ENCODE measurements around the gene METTL8.

The METTL8 gene

GRCh38 chr2:171411214-171411613 is 22.6 kb downstream of the METTL8 start:
- POLR2A ChIA-PET, result no interaction called here
- CTCF ChIA-PET, result no interaction called here
- no peak for DNase-seq (ENCODE audit: extremely low spot score)
- no peak for TF ChIP-seq CTBP1 (IDR thresholded peaks at IDR 0.05; ENCODE audit: borderline replicate concordance)
- no peak for TF ChIP-seq FOXA1 (IDR thresholded peaks at IDR 0.05)
- no peak for TF ChIP-seq L3MBTL2 (conservative IDR thresholded peaks at IDR 0.05)
- no peak for TF ChIP-seq NFRKB (IDR thresholded peaks at IDR 0.05)
- no peak for TF ChIP-seq FOXM1 (IDR thresholded peaks at IDR 0.05; ENCODE audit: borderline replicate concordance)
- no peak for TF ChIP-seq ELF4 (IDR thresholded peaks at IDR 0.05)
- no peak for TF ChIP-seq PKNOX1 (IDR thresholded peaks at IDR 0.05)
- no peak for TF ChIP-seq HDGF (IDR thresholded peaks at IDR 0.05; ENCODE audit: borderline replicate concordance)
- TF ChIP-seq ZNF384 (IDR thresholded peaks at IDR 0.05), result no peak
- TF ChIP-seq LEF1 (IDR thresholded peaks at IDR 0.05; ENCODE audit: borderline replicate concordance), result no peak
- TF ChIP-seq SUZ12 (IDR thresholded peaks at IDR 0.05), result no peak
- TF ChIP-seq SP1 (IDR thresholded peaks at IDR 0.05), result no peak
- no peak for TF ChIP-seq TARDBP (IDR thresholded peaks at IDR 0.05)

DNA sequence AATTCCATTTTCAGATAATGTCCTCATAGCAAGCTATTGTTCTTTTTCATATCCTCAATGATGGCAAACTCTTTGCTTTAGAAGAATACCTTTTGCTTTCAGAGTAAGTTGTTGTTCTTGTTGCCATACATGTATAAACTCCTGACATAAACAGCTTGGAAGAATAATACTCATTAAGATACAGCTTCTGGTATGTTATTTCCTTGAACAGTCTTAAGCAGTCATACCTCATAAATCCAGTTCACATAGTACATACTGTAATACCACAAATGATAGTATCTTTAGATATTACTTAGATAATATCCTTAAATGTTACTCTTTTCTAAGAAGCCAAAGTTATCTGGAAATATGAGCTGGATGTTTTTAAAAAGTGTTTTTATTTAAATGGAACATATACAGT is 23.2 kb downstream of the METTL8 start:
- DNase-seq (ENCODE audit: extremely low spot score), result no peak
- ChIA-PET CTCF (interaction anchor here (0.8 kb wide), 1 partner anchor 482 kb away, joined by 3 read pairs; no protein-coding TSS in a partner anchor), POLR2A (no interaction called here)
- TF ChIP-seq FOXM1 (IDR thresholded peaks at IDR 0.05; ENCODE audit: borderline replicate concordance) (no peak), LEF1 (IDR thresholded peaks at IDR 0.05; ENCODE audit: borderline replicate concordance) (no peak), L3MBTL2 (conservative IDR thresholded peaks at IDR 0.05) (no peak), TARDBP (IDR thresholded peaks at IDR 0.05) (no peak), ARNT (IDR thresholded peaks at IDR 0.05) (no peak), SP1 (IDR thresholded peaks at IDR 0.05) (no peak), FOXA1 (IDR thresholded peaks at IDR 0.05) (no peak), CTBP1 (IDR thresholded peaks at IDR 0.05; ENCODE audit: borderline replicate concordance) (no peak), SUZ12 (IDR thresholded peaks at IDR 0.05) (no peak), ZNF384 (IDR thresholded peaks at IDR 0.05) (no peak), ELF4 (IDR thresholded peaks at IDR 0.05) (no peak), BHLHE40 (IDR thresholded peaks at IDR 0.05; ENCODE audit: borderline replicate concordance) (no peak), FOXK2 (IDR thresholded peaks at IDR 0.05) (no peak), NFRKB (IDR thresholded peaks at IDR 0.05) (no peak), PKNOX1 (IDR thresholded peaks at IDR 0.05) (no peak), HDGF (IDR thresholded peaks at IDR 0.05; ENCODE audit: borderline replicate concordance) (no peak)

- TF ChIP-seq CTBP1 (IDR thresholded peaks at IDR 0.05; ENCODE audit: borderline replicate concordance), result no peak
- no peak for TF ChIP-seq FOXK2 (IDR thresholded peaks at IDR 0.05)
- no peak for TF ChIP-seq TARDBP (IDR thresholded peaks at IDR 0.05)
- TF ChIP-seq LEF1 (IDR thresholded peaks at IDR 0.05; ENCODE audit: borderline replicate concordance), result no peak
- no peak for TF ChIP-seq ZNF384 (IDR thresholded peaks at IDR 0.05)
- no peak for TF ChIP-seq BHLHE40 (IDR thresholded peaks at IDR 0.05; ENCODE audit: borderline replicate concordance)
- TF ChIP-seq L3MBTL2 (conservative IDR thresholded peaks at IDR 0.05), result no peak
- no peak for TF ChIP-seq ARNT (IDR thresholded peaks at IDR 0.05)
- no peak for TF ChIP-seq HDGF (IDR thresholded peaks at IDR 0.05; ENCODE audit: borderline replicate concordance)
- no peak for TF ChIP-seq FOXM1 (IDR thresholded peaks at IDR 0.05; ENCODE audit: borderline replicate concordance)
- no peak for TF ChIP-seq NFRKB (IDR thresholded peaks at IDR 0.05)
- no peak for TF ChIP-seq SUZ12 (IDR thresholded peaks at IDR 0.05)
- no peak for TF ChIP-seq PKNOX1 (IDR thresholded peaks at IDR 0.05)
- CTCF ChIA-PET, result interaction anchor here (0.8 kb wide), 1 partner anchor 482 kb away, joined by 3 read pairs; no protein-coding TSS in a partner anchor
- DNase-seq (ENCODE audit: extremely low spot score), result no peak
- POLR2A ChIA-PET, result no interaction called here
These were observed 23.7 kb downstream of the METTL8 start for GRCh38 chr2:171410101-171410500.

- POLR2A ChIA-PET, result no interaction called here
- TF ChIP-seq SUZ12 (IDR thresholded peaks at IDR 0.05) (no peak), SP1 (IDR thresholded peaks at IDR 0.05) (no peak), NFRKB (IDR thresholded peaks at IDR 0.05) (no peak), BHLHE40 (IDR thresholded peaks at IDR 0.05; ENCODE audit: borderline replicate concordance) (no peak), LEF1 (IDR thresholded peaks at IDR 0.05; ENCODE audit: borderline replicate concordance) (no peak), FOXK2 (IDR thresholded peaks at IDR 0.05) (no peak)
- no peak for DNase-seq (ENCODE audit: extremely low spot score)
- CTCF ChIA-PET, result no interaction called here
These were observed 24.3 kb downstream of the METTL8 start for GRCh38 chr2:171409436-171409971.

DNA sequence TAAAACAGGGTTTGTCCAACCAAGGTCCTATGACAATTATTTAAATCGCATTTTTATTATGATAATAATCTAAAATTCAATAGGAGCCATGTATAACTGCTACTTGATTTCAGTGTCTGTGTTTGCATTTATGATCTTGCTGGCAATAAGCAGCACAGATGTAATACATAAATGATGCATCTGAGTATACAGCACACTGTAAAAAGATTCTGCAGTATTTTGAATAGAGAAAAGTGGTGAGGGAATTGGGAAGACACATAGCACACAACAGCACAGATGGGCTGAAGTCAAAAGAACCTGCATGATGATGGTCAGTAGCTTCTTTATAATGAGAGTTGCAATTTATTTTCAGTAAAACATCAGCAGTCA is 26.1 kb downstream of the METTL8 start:
- DNase-seq (ENCODE audit: extremely low spot score), result no peak
- no peak for TF ChIP-seq HDGF (IDR thresholded peaks at IDR 0.05; ENCODE audit: borderline replicate concordance)
- TF ChIP-seq FOXA1 (IDR thresholded peaks at IDR 0.05), result no peak
- no peak for TF ChIP-seq LEF1 (IDR thresholded peaks at IDR 0.05; ENCODE audit: borderline replicate concordance)
- TF ChIP-seq TARDBP (IDR thresholded peaks at IDR 0.05), result no peak
- TF ChIP-seq L3MBTL2 (conservative IDR thresholded peaks at IDR 0.05), result no peak
- no peak for TF ChIP-seq ARNT (IDR thresholded peaks at IDR 0.05)
- no peak for TF ChIP-seq SP1 (IDR thresholded peaks at IDR 0.05)
- TF ChIP-seq ELF4 (IDR thresholded peaks at IDR 0.05), result no peak
- TF ChIP-seq SUZ12 (IDR thresholded peaks at IDR 0.05), result no peak
- no peak for TF ChIP-seq PKNOX1 (IDR thresholded peaks at IDR 0.05)
- no peak for TF ChIP-seq BHLHE40 (IDR thresholded peaks at IDR 0.05; ENCODE audit: borderline replicate concordance)
- CTCF ChIA-PET, result interaction anchor here (1.0 to 1.3 kb wide), 2 partner anchors 8 to 26 kb away, joined by 3 to 4 read pairs; partner anchors contain the start of genes DCAF17 and METTL8
- POLR2A ChIA-PET, result no interaction called here

Measured in HEK293T (cell line).